IMR-90 (cell line): ENCODE results near the gene ARHGAP15. TPM values are rescaled to one million over a fixed set of nuclear protein-coding genes. Genes with fewer than 3 reads are reported as not detected.

ENCODE experiments used
- ATAC-seq: fragments of 200-7000 bp; cut with Tn5 transposase; 2 replicates; pipeline ENCODE4 v1.9.1; 2020; ENCODE audit warnings: low read depth, mild to moderate bottlenecking, moderate library complexity
- BruUV-seq: library from RNA; stranded (reverse); fragments of 400-500 nt; replicated peaks from 2 replicates; lab custom pipeline; 2021; lab: Mats Ljungman, UMichigan
- CTCF ChIA-PET: fragments of 300-600 bp; formaldehyde crosslinking; extraction: SDS; loops from one replicate; lab custom pipeline; 2021; ENCODE audit warnings: antibody characterized with exemption; lab: Yijun Ruan, JAX
- POLR2A ChIA-PET: fragments of 300-600 bp; sonication (Branson Sonifier 250); formaldehyde crosslinking; loops from one replicate; lab custom pipeline; 2022; ENCODE audit warnings: antibody characterized with exemption; ENCODE audit not compliant: unreplicated experiment; lab: Charles Lee
- DNase-seq: peaks from one replicate; pipeline ENCODE4 v3.0.0; 2013
- H2AFZ ChIP-seq: replicated peaks from 2 replicates; pipeline ENCODE3; 2013; ENCODE audit warnings: low read length, mild to moderate bottlenecking; ENCODE audit not compliant: poor library complexity
- H2AK5ac ChIP-seq: 2 replicates; pipeline ENCODE4 v1.6.1; 2013; ENCODE audit warnings: low read depth, low read length, inconsistent platforms
- H2AK9ac ChIP-seq: replicated peaks from 2 replicates; pipeline ENCODE3; 2013; ENCODE audit warnings: mild to moderate bottlenecking, low read depth, low read length, moderate library complexity; ENCODE audit not compliant: poor library complexity
- H2BK120ac ChIP-seq: 2 replicates; pipeline ENCODE4 v1.6.1; 2013; ENCODE audit warnings: low read depth, low read length, inconsistent platforms
- H2BK15ac ChIP-seq: 3 replicates; pipeline ENCODE4 v1.6.1; 2013; ENCODE audit warnings: low read depth, low read length, inconsistent platforms
- H2BK20ac ChIP-seq: 2 replicates; pipeline ENCODE4 v1.6.1; 2013; ENCODE audit warnings: low read depth, mild to moderate bottlenecking, inconsistent platforms, low read length, moderate library complexity
- H2BK5ac ChIP-seq: 2 replicates; pipeline ENCODE4 v1.6.1; 2013; ENCODE audit warnings: mild to moderate bottlenecking, low read depth, low read length, inconsistent platforms; ENCODE audit not compliant: poor library complexity, severe bottlenecking
- H3K14ac ChIP-seq: replicated peaks from 2 replicates; pipeline ENCODE4 v1.6.1; 2013; ENCODE audit warnings: low read depth, low read length, inconsistent platforms
- H3K18ac ChIP-seq: 2 replicates; pipeline ENCODE4 v1.6.1; 2013; ENCODE audit warnings: low read depth, low read length, control low read depth
- H3K23ac ChIP-seq: 2 replicates; pipeline ENCODE4 v1.6.1; 2013; ENCODE audit warnings: low read depth, low read length, inconsistent platforms
- H3K27ac ChIP-seq: 2 replicates; pipeline ENCODE4 v1.5.1; 2013; ENCODE audit warnings: mild to moderate bottlenecking, control low read depth, low read length; ENCODE audit not compliant: insufficient read depth
- H3K27me3 ChIP-seq: 2 replicates; pipeline ENCODE4 v1.6.1; 2013; ENCODE audit warnings: low read length; ENCODE audit not compliant: control insufficient read depth, insufficient read depth
- H3K36me3 ChIP-seq: 2 replicates; pipeline ENCODE4 v1.6.1; 2013; ENCODE audit warnings: low read length, mixed read lengths; ENCODE audit not compliant: control insufficient read depth, insufficient read depth
- H3K4ac ChIP-seq: 2 replicates; pipeline ENCODE4 v1.6.1; 2013; ENCODE audit warnings: low read depth, low read length, inconsistent platforms
- H3K4me1 ChIP-seq: 2 replicates; pipeline ENCODE4 v1.6.1; 2013; ENCODE audit warnings: low read length, mixed read lengths; ENCODE audit not compliant: control insufficient read depth, insufficient read depth
- H3K4me2 ChIP-seq: 2 replicates; pipeline ENCODE4 v1.6.1; 2013; ENCODE audit warnings: low read depth, mild to moderate bottlenecking, control low read depth, low read length, moderate library complexity
- H3K4me3 ChIP-seq: 2 replicates; pipeline ENCODE4 v1.5.1; 2013; ENCODE audit warnings: low read depth, mild to moderate bottlenecking, control low read depth, low read length, moderate library complexity; ENCODE audit not compliant: insufficient read depth
- H3K56ac ChIP-seq: 2 replicates; pipeline ENCODE4 v1.6.1; 2013; ENCODE audit warnings: low read length, inconsistent platforms; ENCODE audit not compliant: insufficient read depth; ENCODE audit errors: extremely low read depth
- H3K79me1 ChIP-seq, 2 experiments: 2 replicates each; pipeline ENCODE4 v1.6.1; 2013; ENCODE audit warnings: low read length in 2 of 2, inconsistent platforms in 1 of 2, low read depth in 1 of 2
- H3K9ac ChIP-seq: 2 replicates; pipeline ENCODE4 v1.6.1; 2013; ENCODE audit warnings: low read depth, low read length, control low read depth
- H3K9me1 ChIP-seq: 2 replicates; pipeline ENCODE4 v1.6.1; 2013; ENCODE audit warnings: low read length, inconsistent platforms; ENCODE audit not compliant: insufficient read depth
- H3K9me3 ChIP-seq: 2 replicates; pipeline ENCODE4 v1.6.1; 2013; ENCODE audit warnings: low read length; ENCODE audit not compliant: control insufficient read depth, insufficient read depth
- H4K20me1 ChIP-seq: 2 replicates; pipeline ENCODE4 v1.6.1; 2013; ENCODE audit warnings: low read length, inconsistent platforms; ENCODE audit not compliant: insufficient read depth
- H4K5ac ChIP-seq: 2 replicates; pipeline ENCODE4 v1.6.1; 2013; ENCODE audit warnings: mild to moderate bottlenecking, low read depth, low read length, control low read depth
- H4K8ac ChIP-seq, 2 experiments: 2 replicates each; pipeline ENCODE4 v1.6.1; 2013; ENCODE audit warnings: low read depth in 2 of 2, low read length in 2 of 2, control low read depth in 1 of 2, inconsistent platforms in 1 of 2
- H4K91ac ChIP-seq: 2 replicates; pipeline ENCODE4 v1.6.1; 2013; ENCODE audit warnings: low read depth, low read length, inconsistent platforms; ENCODE audit not compliant: insufficient read depth
- BHLHE40 ChIP-seq: fragments of 150-350 bp; IDR thresholded peaks from 2 replicates; pipeline ENCODE4 v1.6.1; 2016; ENCODE audit warnings: mild to moderate bottlenecking, low read depth, low read length
- FOS ChIP-seq: fragments of 150-350 bp; IDR thresholded peaks from 2 replicates; pipeline ENCODE4 v1.6.1; 2016; ENCODE audit warnings: low read depth, low read length
- MAFK ChIP-seq: IDR thresholded peaks from 2 replicates; pipeline ENCODE4 v1.6.1; 2012; ENCODE audit warnings: low read depth, low read length, improper control_type of control experiment
- NFE2L2 ChIP-seq: fragments of 150-350 bp; IDR thresholded peaks from 2 replicates; pipeline ENCODE4 v1.6.1; 2016; ENCODE audit warnings: low read depth, mild to moderate bottlenecking, low read length
- POLR2A ChIP-seq: IDR thresholded peaks from 2 replicates; pipeline ENCODE4 v1.6.1; 2012; ENCODE audit warnings: mild to moderate bottlenecking, low read depth, low read length
- WGBS, 2 experiments: methylation state at CpG; one replicate each; pipeline versions ENCODE4 v1.1.5 to v1.1.7; 2013; ENCODE audit warnings: missing lambda C conversion rate in 2 of 2; ENCODE audit not compliant: insufficient read length in 1 of 2; ENCODE audit errors: extremely low coverage in 2 of 2; 5-methylcytosine and 5-hydroxymethylcytosine counted together
- dilution Hi-C: fragments of 300-500 bp; cut with HindIII; formaldehyde crosslinking; loops from one replicate; pipeline ENCODE4 v1.14.3; 2018; ENCODE audit warnings: low sequenced_read_pairs; ENCODE audit not compliant: unreplicated experiment
- in situ Hi-C: fragments of 300-500 bp; cut with MboI; formaldehyde crosslinking; loops from 3 replicates; pipeline ENCODE4 v1.14.3; 2019; ENCODE audit warnings: low sequenced_read_pairs, inconsistent platforms, mixed read lengths
- intact Hi-C: fragments of 100-400 bp; cut with micrococcal nuclease; formaldehyde crosslinking; loops from 2 replicates; pipeline ENCODE4 v1.10.0; 2022
- polyA plus RNA-seq, 3 experiments: library from polyadenylated mRNA; depleted of rRNA; stranded (reverse); fragments of >200 nt; gene quantifications; 2 replicates each; pipeline ENCODE4 v1.2.3, GENCODE V29; 2012; ENCODE audit warnings: low replicate concordance in 1 of 3
- total RNA-seq: library from RNA; depleted of rRNA; stranded (reverse); fragments of >200 nt; gene quantifications from 2 replicates; pipeline ENCODE4 v1.2.3, GENCODE V29; 2012

Gene ARHGAP15
- total and polyA plus RNA-seq, 2 of the 4 experiments (the other 2 are of a cell fraction) = not detected

DNA sequence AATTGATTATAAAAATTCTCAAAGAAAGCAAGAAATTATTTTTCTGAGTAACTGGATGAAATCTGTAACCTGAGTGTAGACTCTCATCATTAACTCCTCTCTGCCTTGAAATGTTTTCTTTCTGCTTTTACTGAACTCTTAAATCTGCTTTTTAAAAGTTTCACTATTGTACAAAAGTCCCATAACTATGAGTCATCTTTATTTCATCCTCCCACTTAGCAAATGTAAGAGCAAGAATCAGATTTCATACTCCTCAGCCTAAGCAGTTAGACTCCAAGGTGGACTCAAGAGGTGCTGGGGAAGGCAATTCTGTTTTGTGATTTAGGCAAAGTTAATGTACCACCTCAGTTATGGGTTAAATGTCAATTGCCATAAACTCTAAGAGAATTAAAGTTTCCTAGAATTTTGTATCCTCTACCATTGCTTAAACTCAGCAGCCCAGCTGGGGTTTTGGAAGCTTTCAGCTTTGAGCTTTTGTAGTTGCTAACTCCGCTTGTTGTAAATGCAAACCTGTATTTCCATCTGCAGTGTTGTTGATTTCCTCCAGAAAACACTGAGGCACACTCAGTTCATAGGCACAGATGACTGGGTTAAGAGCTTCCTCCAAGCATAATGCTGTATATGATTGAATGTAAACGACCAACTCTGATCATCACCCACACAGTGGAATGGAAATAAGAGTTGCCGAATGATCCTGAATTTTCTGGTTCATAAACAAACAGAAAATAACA, 268.8 kb downstream of the ARHGAP15 start:
- BruUV-seq = no TSS peak
- peak overlapping the region; percentile 79; the same call in 1 of the 2 replicates for H3K18ac ChIP-seq
- peak overlapping the region; percentile 69 for H2AFZ ChIP-seq
- H3K14ac ChIP-seq = 0 out of 2 replicates have a peak overlapping the region, but pooled peaks have one; percentile 49
- no peak overlapping the region for H2AK5ac ChIP-seq
- H2BK120ac ChIP-seq = peak overlapping the region; percentile 29
- H4K5ac ChIP-seq = peak overlapping the region; percentile 33; the same call in 1 of the 2 replicates
- peak overlapping the region; percentile 8; the same call in 1 of the 2 replicates for H3K4me3 ChIP-seq
- peak overlapping the region; percentile 89 for H3K4me2 ChIP-seq
- no peak overlapping the region for H2BK15ac ChIP-seq
- no peak overlapping the region for H3K23ac ChIP-seq
- WGBS, 2 experiments = 80% methylated on average over 1 of the region's 3 CpGs; no CpG with 5 or more reads in 1 of the 2 experiments
- H3K9me3 ChIP-seq = no peaks in the 10 kb centered on the region
- POLR2A ChIA-PET = no interaction called here
- H3K9me1 ChIP-seq = no peaks in the 10 kb centered on the region
- H4K91ac ChIP-seq = peak overlapping the region; percentile 48; the same call in 1 of the 2 replicates
- in situ Hi-C loops = no loop called here
- ATAC-seq = peak; percentile 93
- H2BK5ac ChIP-seq = peak overlapping the region; percentile 59
- H3K27me3 ChIP-seq = no peaks in the 10 kb centered on the region
- CTCF ChIA-PET = interaction anchor here (1.0 kb wide), 1 partner anchor 11 kb away, joined by 3 read pairs; no protein-coding TSS in a partner anchor
- dilution Hi-C loops = no loop called here
- no peaks in the 10 kb centered on the region for H3K36me3 ChIP-seq
- H2BK20ac ChIP-seq = peak overlapping the region; percentile 30; the same call in 1 of the 2 replicates
- H3K4ac ChIP-seq = no peak overlapping the region
- H3K4me1 ChIP-seq = peaks cover 7% of the 10 kb centered on the region
- no peaks in the 10 kb centered on the region for H3K79me1 ChIP-seq
- peak overlapping the region in 1 of 2 experiments; percentile 86; a peak in 2 of 4 replicates for H4K8ac ChIP-seq
- H4K20me1 ChIP-seq = no peaks in the 10 kb centered on the region
- DNase-seq = peak; percentile 73
- TF ChIP-seq NFE2L2 (no peak), POLR2A (no peak), FOS (peak; percentile 86), MAFK (0 out of 2 replicates have a peak, but pooled peaks have one; percentile 17), BHLHE40 (peak; percentile 9; the same call in 1 of the 2 replicates)
- peak overlapping the region; percentile 37; the same call in 1 of the 2 replicates for H3K27ac ChIP-seq
- H3K9ac ChIP-seq = no peak overlapping the region; the same call in 1 of the 2 replicates
- no peak overlapping the region for H2AK9ac ChIP-seq
- intact Hi-C loops = no loop called here
- peak overlapping the region; percentile 1; the same call in 1 of the 2 replicates for H3K56ac ChIP-seq
